Measurements from ENCODE around the gene RNF150.

RNF150 gene

GRCh38 chr4:141021397-141022110, 111.7 kb downstream of the RNF150 start:
- DNase-seq = no peak

- no peak for DNase-seq
Measured at GRCh38 chr4:141020801-141021261, 112.4 kb downstream of the RNF150 start.

- DNase-seq = no peak
Measured at GRCh38 chr4:141019768-141020167, 113.5 kb downstream of the RNF150 start.

GRCh38 chr4:141016117-141016798, 117.0 kb downstream of the RNF150 start:
- DNase-seq = peak; percentile 41

GRCh38 chr4:141013899-141014298, 119.4 kb downstream of the RNF150 start:
- no peak for DNase-seq

- no peak for DNase-seq
Measured at GRCh38 chr4:141011901-141012315, 121.4 kb downstream of the RNF150 start.

- peak; percentile 6 for DNase-seq
Measured at GRCh38 chr4:141009931-141010330, 123.3 kb downstream of the RNF150 start.

GRCh38 chr4:141009129-141009528, 124.1 kb downstream of the RNF150 start:
- DNase-seq = no peak

GRCh38 chr4:141006242-141006802, 126.9 kb downstream of the RNF150 start:
- no peak for DNase-seq

- no peak for DNase-seq
Measured at GRCh38 chr4:141004823-141005222, 128.4 kb downstream of the RNF150 start.

GRCh38 chr4:141003193-141003592, 130.1 kb downstream of the RNF150 start:
- no peak for DNase-seq

- no peak for DNase-seq
Measured at GRCh38 chr4:141002323-141002805, 130.9 kb downstream of the RNF150 start.

GRCh38 chr4:140996766-140997165, 136.5 kb downstream of the RNF150 start:
- no peak for DNase-seq

- DNase-seq = no peak
Measured at GRCh38 chr4:140995058-140995457, 138.2 kb downstream of the RNF150 start.

- no peak for DNase-seq
Measured at GRCh38 chr4:140994015-140994414, 139.3 kb downstream of the RNF150 start.

GRCh38 chr4:140993370-140993769, 139.9 kb downstream of the RNF150 start:
- DNase-seq = no peak

- DNase-seq = no peak
Measured at GRCh38 chr4:140989944-140990343, 143.3 kb downstream of the RNF150 start.

- no peak for DNase-seq
Measured at GRCh38 chr4:140986045-140986444, 147.2 kb downstream of the RNF150 start.

GRCh38 chr4:140982613-140983340, 150.5 kb downstream of the RNF150 start:
- no peak for DNase-seq

GRCh38 chr4:140980426-140981200, 152.7 kb downstream of the RNF150 start:
- DNase-seq = no peak

GRCh38 chr4:140976768-140977167, 156.5 kb downstream of the RNF150 start:
- DNase-seq = no peak

- no peak for DNase-seq
Measured at GRCh38 chr4:140971077-140971792, 162.0 kb downstream of the RNF150 start.

Data from DMS153 (cell line).